H1 (cell line): Measurements from ENCODE around the gene WNK2. TPM values are rescaled to one million over a fixed set of nuclear protein-coding genes. Genes with fewer than 3 reads are reported as not detected.

Experiments
- EP300 ChIP-seq, 2 experiments: IDR thresholded peaks; 1 replicate in 1 of 2; 2 replicates in 1 of 2; pipeline ENCODE4 v1.6.1; 2011 to 2012; ENCODE audit warnings: low read depth in 2 of 2, low read length in 2 of 2, mild to moderate bottlenecking in 2 of 2, borderline replicate concordance in 1 of 2, inconsistent platforms in 1 of 2, moderate library complexity in 1 of 2
- polyA plus RNA-seq, 7 experiments: library from polyadenylated mRNA; depleted of rRNA in 3 of 7; stranded (reverse) in 5 of 7; unstranded in 2 of 7; fragments of >200 nt in 5 of 7; fragments of 200-250 nt in 2 of 7; gene quantifications; 1 replicate in 5 of 7; 2 replicates in 1 of 7; 4 replicates in 1 of 7; pipeline versions ENCODE4 v1.2.1 to v1.2.3, GENCODE V29; 2011 to 2013; ENCODE audit warnings: missing spikeins in 2 of 7, mixed read lengths in 2 of 7
- total RNA-seq: library from RNA; stranded (reverse); fragmentation: NEBNext Ultra II Directional; extraction: Animal tissue kit (Norgen Biotek cat#: 25700); gene quantifications from 2 replicates; pipeline ENCODE4 v1.2.1, GENCODE V29; 2021

The WNK2 gene
- total and polyA plus RNA-seq, 2 of the 8 experiments (the other 6 are each of a cell fraction or from before 2014, with no cell fraction given), result 12.0 to 87.2 TPM

GRCh38 chr9:93230601-93231000 is 46.7 kb downstream of the WNK2 start (continued):
- no peak for TF ChIP-seq EP300 (IDR thresholded peaks at IDR 0.05; ENCODE audit: borderline replicate concordance in 1 of 2, low read depth in 2 of 2, low read length in 2 of 2)
